ENCODE results near the gene RSU1. TPM values are rescaled to one million over a fixed set of nuclear protein-coding genes. Genes with fewer than 3 reads are reported as not detected.

Gene RSU1
- total RNA-seq, 1 donor from 2014 or later: 59.4 TPM

- H3K9me3 Mint-ChIP-seq (ENCODE audit: unreplicated experiment): no peaks in the 10 kb centered on the region
- H3K36me3 Mint-ChIP-seq (ENCODE audit: unreplicated experiment): no peaks in the 10 kb centered on the region
- H3K27me3 Mint-ChIP-seq (ENCODE audit: unreplicated experiment): no peaks in the 10 kb centered on the region
- TF ChIP-seq CTCF (IDR thresholded peaks at IDR 0.05; ENCODE audit: partially characterized antibody, unreplicated experiment): no peak
- no peak for DNase-seq
- no peaks in the 10 kb centered on the region for H3K4me1 Mint-ChIP-seq (ENCODE audit: low read depth, unreplicated experiment)
- H3K4me3 Mint-ChIP-seq (ENCODE audit: unreplicated experiment): no peak overlapping the region
- H3K27ac Mint-ChIP-seq (ENCODE audit: unreplicated experiment): no peak overlapping the region
These were observed 131.7 kb downstream of the RSU1 start for GRCh38 chr10:16685551-16685950.

DNA sequence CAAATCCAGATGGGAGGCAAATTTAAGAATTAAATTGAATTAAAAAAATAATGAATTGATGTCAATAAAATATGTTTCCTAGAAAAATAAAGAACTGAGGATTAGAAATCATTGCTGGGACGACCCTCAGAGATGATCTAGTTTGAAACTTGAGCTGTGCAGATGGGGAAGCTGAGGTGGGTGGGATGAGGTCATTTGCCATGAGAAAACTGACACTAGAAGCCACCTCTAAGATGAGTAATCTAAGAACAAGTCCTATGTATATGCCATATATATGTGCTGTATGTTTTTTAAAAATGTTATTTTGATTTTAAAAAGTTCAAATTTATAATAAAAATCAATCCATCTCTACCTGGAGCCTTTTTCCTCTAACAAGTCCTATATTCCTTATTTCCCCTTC is 135.7 kb downstream of the RSU1 start:
- no peaks in the 10 kb centered on the region for H3K36me3 Mint-ChIP-seq (ENCODE audit: unreplicated experiment)
- no peak for DNase-seq
- H3K27ac Mint-ChIP-seq (ENCODE audit: unreplicated experiment): no peak overlapping the region

GRCh38 chr10:16679511-16679910 is 137.7 kb downstream of the RSU1 start:
- Mint-ChIP-seq H3K27me3 (ENCODE audit: unreplicated experiment) (no peaks in the 10 kb centered on the region), H3K27ac (ENCODE audit: unreplicated experiment) (no peak overlapping the region), H3K4me3 (ENCODE audit: unreplicated experiment) (no peak overlapping the region), H3K4me1 (ENCODE audit: low read depth, unreplicated experiment) (no peaks in the 10 kb centered on the region), H3K9me3 (ENCODE audit: unreplicated experiment) (no peaks in the 10 kb centered on the region), H3K36me3 (ENCODE audit: unreplicated experiment) (no peaks in the 10 kb centered on the region)
- no peak for DNase-seq
- no peak for TF ChIP-seq CTCF (IDR thresholded peaks at IDR 0.05; ENCODE audit: partially characterized antibody, unreplicated experiment)

More for the DNA sequence above, 135.7 kb downstream of the RSU1 start:
- Mint-ChIP-seq H3K9me3 (ENCODE audit: unreplicated experiment) (no peaks in the 10 kb centered on the region), H3K4me1 (ENCODE audit: low read depth, unreplicated experiment) (no peaks in the 10 kb centered on the region), H3K27me3 (ENCODE audit: unreplicated experiment) (no peaks in the 10 kb centered on the region), H3K4me3 (ENCODE audit: unreplicated experiment) (no peak overlapping the region)
- no peak for TF ChIP-seq CTCF (IDR thresholded peaks at IDR 0.05; ENCODE audit: partially characterized antibody, unreplicated experiment)

DNA sequence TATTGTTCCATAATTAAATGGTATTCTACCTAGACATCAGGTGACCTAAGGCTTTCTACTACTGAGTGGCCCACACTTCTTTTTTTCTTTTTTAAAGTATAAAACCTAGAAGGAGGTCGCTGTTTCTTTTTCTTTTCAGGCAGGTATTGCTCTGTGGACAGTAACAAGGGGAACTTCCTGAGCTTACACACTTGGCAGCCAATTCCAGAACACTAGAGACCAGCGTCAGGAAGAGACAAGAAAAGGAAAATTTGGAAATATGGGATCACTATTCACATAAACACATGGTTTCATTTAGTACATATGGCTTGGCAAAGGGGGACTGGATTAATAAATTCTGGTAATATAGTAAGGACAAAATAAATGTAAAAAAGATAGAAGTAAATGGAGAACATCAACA is 141.9 kb downstream of the RSU1 start:
- no peaks in the 10 kb centered on the region for H3K4me1 Mint-ChIP-seq (ENCODE audit: low read depth, unreplicated experiment)
- peaks cover 2% of the 10 kb centered on the region for H3K9me3 Mint-ChIP-seq (ENCODE audit: unreplicated experiment)
- peaks cover 1% of the 10 kb centered on the region for H3K27me3 Mint-ChIP-seq (ENCODE audit: unreplicated experiment)
- no peak for DNase-seq
- peaks cover 3% of the 10 kb centered on the region for H3K36me3 Mint-ChIP-seq (ENCODE audit: unreplicated experiment)
- no peak overlapping the region for H3K4me3 Mint-ChIP-seq (ENCODE audit: unreplicated experiment)
- no peak overlapping the region for H3K27ac Mint-ChIP-seq (ENCODE audit: unreplicated experiment)
- TF ChIP-seq CTCF (IDR thresholded peaks at IDR 0.05; ENCODE audit: partially characterized antibody, unreplicated experiment): no peak

DNA sequence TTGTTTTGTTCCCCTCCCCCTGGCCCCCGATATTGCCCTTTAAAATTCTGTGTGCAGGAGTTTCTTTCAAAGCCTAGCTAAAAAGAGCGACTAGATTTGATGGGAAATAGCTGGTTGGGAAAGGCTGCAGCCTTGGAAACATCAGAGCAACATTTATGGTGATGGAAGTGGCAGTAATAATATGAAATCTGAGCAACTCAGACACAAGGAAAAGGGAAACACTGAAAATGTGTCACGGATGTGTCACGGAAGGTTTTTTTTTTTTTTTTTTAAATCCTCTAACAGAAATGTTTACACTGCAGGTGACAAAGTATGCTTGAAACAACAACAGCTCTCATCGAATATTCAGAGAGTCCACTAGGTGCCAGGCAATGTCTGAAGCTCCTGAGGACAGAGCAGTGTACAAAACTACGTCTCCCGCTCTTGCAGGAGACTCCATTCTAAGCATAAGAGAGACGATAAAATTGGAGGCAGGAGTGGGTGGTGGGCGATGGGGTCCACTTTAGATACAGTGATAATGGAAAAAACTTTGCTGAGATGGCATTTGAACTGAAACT is 143.0 kb downstream of the RSU1 start:
- Mint-ChIP-seq H3K9me3 (ENCODE audit: unreplicated experiment) (peaks cover 5% of the 10 kb centered on the region), H3K4me3 (ENCODE audit: unreplicated experiment) (no peak overlapping the region), H3K36me3 (ENCODE audit: unreplicated experiment) (peaks cover 7% of the 10 kb centered on the region), H3K27me3 (ENCODE audit: unreplicated experiment) (peaks cover 1% of the 10 kb centered on the region), H3K27ac (ENCODE audit: unreplicated experiment) (no peak overlapping the region), H3K4me1 (ENCODE audit: low read depth, unreplicated experiment) (no peaks in the 10 kb centered on the region)
- DNase-seq: no peak
- TF ChIP-seq CTCF (IDR thresholded peaks at IDR 0.05; ENCODE audit: partially characterized antibody, unreplicated experiment): no peak

Data from glutamatergic neuron (in vitro differentiated cells).